Esophagus mucosa (tissue), 1 donor: Measurements from ENCODE around the gene ZFYVE28. TPM values are rescaled to one million over a fixed set of nuclear protein-coding genes. Genes with fewer than 3 reads are reported as not detected.
"Not testable (repeated sequence)": the region's sequence is repeated elsewhere in the genome, so short reads cannot be mapped to it uniquely, and the experiment has no call there.

Source experiments
- ATAC-seq: fragments of 200-7000 bp; cut with Tn5 transposase; one replicate; pipeline ENCODE4 v1.9.1; 2020
- total RNA-seq: library from RNA; stranded (reverse); gene quantifications from one replicate; pipeline ENCODE4 v1.2.4, GENCODE V29; 2023
- donor health status: DM: yes; HTN: yes; CAD: no.

Gene ZFYVE28
- total RNA-seq, 1 donor from 2014 or later: 5.3 TPM

DNA sequence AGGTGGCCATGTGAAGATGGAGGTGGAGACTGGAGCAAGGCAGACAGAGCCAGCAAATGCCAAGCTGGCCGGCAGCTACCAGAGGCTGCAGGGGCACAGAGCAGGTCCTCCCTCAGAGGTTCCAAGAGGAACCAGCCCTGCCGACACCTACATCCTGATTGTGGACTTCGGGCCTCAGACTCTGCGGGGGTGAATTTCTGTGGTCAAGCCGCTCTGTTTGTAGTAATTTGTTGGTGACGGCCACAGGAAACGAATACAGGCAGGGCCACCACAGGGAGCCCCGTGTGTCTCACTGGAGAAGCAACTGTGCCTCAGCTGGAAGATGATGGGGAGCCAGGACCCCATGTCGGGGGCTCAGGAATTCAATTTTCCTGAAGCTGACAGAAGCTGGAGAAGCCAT, 28.3 kb downstream of the ZFYVE28 start:
- ATAC-seq: no peak

DNA sequence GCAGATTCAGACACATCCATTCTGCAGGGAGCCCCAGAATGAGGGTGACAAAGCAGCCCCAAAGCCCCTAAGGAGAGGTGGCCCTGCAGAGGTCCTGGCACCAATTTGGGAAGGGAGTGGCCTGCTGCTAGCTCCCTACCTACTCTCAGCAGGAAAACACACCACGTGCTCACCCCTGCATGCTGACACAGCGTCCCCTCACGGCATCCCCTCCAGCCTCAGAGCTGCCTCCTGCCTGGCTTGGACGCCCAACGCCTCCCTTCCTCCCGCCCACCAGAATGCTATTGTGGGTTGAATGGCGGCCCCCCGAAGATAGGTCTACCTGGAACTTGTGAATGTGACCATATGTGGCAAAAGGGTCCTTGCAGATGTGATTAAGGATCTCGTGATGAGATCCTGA, 28.8 kb downstream of the ZFYVE28 start:
- ATAC-seq: no peak

- ATAC-seq: no peak
Observed at GRCh38 chr4:2388429-2389182, 29.8 kb downstream of the ZFYVE28 start.

DNA sequence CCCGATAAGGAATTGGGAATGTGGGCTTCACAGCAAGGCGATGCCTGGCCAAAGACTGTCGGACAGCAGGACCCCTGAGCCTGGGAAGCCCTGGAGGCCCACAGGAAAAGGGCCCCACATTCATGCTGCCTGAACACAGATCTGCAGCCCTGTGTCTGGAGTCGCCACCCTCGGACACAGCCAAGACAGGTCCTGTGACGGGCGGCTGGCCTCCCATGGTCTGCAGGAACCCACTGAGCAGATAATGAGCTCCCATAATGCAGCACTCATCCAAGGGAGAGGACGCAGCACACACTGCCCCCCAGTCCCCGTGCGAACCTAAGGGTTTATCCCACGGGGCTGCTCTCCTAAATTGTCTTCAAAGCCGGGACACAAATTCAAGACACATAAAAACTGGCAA, 30.6 kb downstream of the ZFYVE28 start:
- ATAC-seq: no peak

DNA sequence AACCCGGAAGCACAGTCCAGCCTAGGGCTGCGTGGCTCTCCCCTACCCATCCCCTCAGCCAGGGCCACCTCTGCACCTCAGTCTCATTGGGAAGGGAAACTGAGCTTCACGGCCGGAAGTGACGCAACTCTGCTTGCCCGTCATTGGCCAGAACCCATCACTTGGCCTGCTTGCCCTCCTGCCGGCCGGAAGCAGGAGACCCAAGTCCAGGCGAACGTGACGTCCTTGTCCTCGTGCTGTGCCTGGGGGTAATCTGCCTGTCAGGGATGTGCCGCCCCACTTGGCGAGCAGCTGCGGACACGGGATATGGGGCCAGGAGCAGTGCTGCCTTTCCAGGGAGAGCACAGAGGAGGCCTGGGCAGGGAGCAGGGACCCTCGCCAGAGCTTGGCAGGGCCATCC, 31.2 kb downstream of the ZFYVE28 start:
- ATAC-seq: no peak

- ATAC-seq: no peak
Observed at GRCh38 chr4:2386717-2387116, 31.7 kb downstream of the ZFYVE28 start.

GRCh38 chr4:2385516-2385915, 32.9 kb downstream of the ZFYVE28 start:
- ATAC-seq: no peak

DNA sequence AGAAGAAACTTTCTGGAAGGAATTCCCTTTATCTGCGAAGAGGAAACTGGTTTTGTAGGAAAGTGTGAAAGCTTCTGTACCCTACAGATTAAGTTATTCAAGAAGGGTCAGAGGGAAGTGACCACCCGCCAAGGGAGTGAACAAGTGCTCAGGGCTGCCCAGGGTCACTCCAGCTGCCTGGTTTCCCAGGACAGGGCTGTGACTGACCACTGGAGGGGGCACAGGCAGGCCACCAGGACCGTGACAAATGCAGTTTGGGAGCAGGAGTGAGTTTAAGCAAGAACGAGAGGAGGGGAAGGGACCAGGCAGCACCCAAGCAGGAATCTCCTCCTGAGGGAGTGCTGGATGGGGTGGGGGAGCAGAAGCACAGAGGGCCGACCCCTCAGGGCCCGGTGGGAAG, 34.2 kb downstream of the ZFYVE28 start:
- no peak for ATAC-seq

GRCh38 chr4:2383760-2384159, 34.7 kb downstream of the ZFYVE28 start:
- ATAC-seq: no peak

DNA sequence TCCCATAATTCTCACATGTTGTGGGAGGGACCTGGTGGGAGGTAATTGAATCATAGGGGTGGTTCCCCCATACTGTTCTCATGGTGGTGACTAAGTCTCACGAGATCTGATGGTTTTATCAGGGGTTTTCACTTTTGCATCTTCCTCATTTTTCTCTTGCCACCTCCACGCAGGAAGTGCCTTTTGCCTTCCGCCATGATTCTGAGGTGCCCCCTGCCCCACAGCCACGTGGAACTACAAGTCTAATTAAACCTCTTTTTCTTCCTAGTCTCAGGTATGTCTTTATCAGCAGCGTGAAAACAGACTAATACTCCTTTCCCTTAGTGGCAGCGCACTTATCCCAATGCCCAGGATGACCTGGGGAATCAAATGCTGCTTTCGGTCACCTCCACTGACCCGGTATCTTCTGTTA, 35.2 kb downstream of the ZFYVE28 start:
- ATAC-seq: not testable (repeated sequence)

DNA sequence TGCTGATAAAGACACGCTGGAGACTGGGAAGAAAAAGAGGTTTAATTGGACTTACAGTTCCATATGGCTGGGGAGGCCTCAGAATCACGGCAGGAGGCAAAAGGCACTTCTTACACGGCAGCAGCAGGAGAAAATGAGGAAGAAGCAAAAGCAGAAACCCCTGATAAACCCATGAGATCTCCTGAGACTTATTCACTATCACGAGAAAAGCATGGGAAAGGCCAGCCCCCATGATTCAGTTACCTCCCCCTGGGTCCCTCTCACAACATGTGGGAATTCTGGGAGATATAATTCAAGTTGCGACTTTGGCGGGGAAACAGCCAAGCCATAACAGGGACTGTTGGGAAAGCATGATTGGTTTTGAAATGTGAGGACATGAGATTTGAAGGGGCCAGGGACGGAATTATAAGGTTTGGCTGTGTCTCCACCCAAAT, 35.7 kb downstream of the ZFYVE28 start:
- ATAC-seq: not testable (repeated sequence)

DNA sequence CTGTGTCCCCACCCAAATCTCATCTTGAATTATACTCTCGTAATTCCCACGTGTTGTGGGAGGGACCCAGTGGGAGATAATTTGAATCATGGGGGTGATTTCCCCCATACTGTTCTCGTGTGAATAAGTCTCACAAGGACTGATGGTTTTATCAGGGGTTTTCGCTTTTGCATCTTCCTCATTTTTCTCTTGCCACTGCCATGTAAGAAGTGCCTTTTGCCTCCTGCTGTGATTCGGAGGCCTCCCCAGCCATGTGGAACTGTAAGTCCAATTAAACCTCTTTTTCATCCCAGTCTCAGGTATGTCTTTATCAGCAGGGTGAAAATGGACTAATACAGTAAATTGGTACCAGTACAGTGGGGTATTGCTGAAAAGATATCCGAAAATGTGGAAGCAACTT, 37.9 kb downstream of the ZFYVE28 start:
- not testable (repeated sequence) for ATAC-seq

- no peak for ATAC-seq
Observed at GRCh38 chr4:2378898-2379297, 39.5 kb downstream of the ZFYVE28 start.

GRCh38 chr4:2378401-2378800, 40.0 kb downstream of the ZFYVE28 start:
- ATAC-seq: no peak

GRCh38 chr4:2377241-2377640, 41.2 kb downstream of the ZFYVE28 start:
- ATAC-seq: no peak

- no peak for ATAC-seq
Observed at GRCh38 chr4:2375427-2375826, 43.0 kb downstream of the ZFYVE28 start.

GRCh38 chr4:2373532-2373931, 44.9 kb downstream of the ZFYVE28 start:
- ATAC-seq: no peak

DNA sequence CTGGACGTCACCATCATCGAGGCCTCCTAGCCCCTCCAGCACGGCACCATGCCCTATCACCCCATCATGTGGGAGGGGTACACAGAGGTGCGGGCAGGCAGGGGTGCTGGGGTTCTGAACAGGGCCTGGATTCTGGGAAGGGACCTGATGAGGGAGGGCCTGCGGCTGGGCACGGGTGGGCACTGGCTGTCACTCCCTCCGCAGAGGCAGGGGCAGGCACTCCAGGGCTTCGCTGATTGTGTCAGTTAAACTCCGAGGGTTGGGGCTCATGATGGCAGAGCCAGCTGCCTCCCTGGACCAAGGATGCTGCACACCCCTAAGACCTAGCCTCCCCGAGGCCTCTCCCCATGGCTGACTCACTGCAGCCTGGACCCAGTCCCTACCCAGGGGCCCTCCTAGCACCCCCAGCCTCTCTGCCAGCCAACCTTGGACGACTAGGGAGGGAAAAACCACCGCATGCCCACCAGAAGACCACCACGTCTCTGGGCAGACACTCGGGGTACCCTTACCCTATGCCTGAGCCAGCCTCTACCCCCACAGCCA, 45.9 kb downstream of the ZFYVE28 start:
- ATAC-seq: no peak

GRCh38 chr4:2371765-2372487, 46.5 kb downstream of the ZFYVE28 start:
- ATAC-seq: no peak

DNA sequence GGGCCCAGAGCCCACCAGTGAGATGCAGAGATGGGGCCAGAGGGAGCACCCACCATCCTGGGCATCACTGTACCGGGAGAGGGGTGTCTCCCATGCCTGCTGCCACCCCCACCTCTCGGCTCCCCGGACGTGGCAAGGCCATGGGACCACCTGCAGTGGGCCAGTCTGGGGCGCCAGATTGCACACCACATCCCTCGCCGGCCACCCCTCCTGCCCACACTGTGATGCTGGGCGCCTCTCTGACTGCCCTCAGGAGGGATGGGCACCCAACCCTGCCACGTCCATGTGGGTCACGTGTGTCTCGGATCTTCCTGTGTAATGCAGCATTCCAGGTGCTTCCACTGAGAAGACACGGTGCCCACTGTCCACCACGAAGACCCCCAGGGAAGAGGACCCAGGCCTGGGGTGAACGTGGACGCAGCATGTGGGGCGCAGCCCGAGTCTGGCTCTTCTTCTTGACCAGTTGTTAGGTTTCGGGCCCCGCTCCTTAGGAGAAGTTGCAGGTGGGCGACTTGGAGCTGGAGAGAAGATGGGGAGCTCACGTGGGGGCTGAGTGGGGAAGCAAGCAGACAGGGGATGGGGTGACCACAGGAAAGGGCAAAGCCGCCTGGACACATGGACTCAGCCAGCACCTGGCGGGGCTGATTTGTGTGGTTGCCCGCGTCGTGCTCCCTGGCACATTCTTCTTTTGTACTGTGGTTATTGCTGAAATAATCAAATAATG, 47.7 kb downstream of the ZFYVE28 start:
- no peak for ATAC-seq

GRCh38 chr4:2368746-2369437, 49.6 kb downstream of the ZFYVE28 start:
- no peak for ATAC-seq

DNA sequence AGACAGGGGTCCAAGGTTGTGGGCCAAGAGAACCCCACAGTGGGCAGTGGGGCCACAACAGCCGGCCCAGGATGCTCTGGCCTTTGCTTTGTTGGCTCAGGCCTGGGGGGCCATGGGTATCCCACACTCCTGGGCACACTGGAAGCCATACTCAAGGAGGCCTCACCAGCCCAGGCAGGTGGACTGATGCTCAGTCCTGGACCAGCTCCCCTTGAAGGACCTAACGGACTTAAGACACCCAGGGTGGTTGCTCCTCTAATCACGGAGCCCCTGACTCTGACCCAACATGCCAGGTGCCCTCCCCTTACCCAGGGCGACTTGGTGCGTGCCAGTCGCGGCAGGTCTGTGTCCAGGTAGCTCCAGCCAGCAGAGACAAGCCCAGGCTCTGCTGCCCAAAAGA, 50.8 kb downstream of the ZFYVE28 start:
- no peak for ATAC-seq
